ENCODE measurements around the gene RGSL1.
A peak's percentile ranks its signal among the peaks of the same experiment; 100 is the strongest.

RGSL1 gene

GRCh38 chr1:182595641-182596240 lies 145.8 kb downstream of the RGSL1 start:
- peak; percentile 81 for DNase-seq

- DNase-seq, result no peak
Observed at GRCh38 chr1:182596934-182597333, 147.0 kb downstream of the RGSL1 start.

GRCh38 chr1:182598296-182598695 lies 148.3 kb downstream of the RGSL1 start:
- no peak for DNase-seq

- DNase-seq, result peak; percentile 76
Observed at GRCh38 chr1:182599339-182599738, 149.4 kb downstream of the RGSL1 start.

- no peak for DNase-seq
Observed at GRCh38 chr1:182600036-182600713, 150.2 kb downstream of the RGSL1 start.

GRCh38 chr1:182600745-182601415 lies 150.9 kb downstream of the RGSL1 start:
- no peak for DNase-seq

- peak; percentile 84 for DNase-seq
Observed at GRCh38 chr1:182601416-182601786, 151.5 kb downstream of the RGSL1 start.

- DNase-seq, result no peak
Observed at GRCh38 chr1:182601913-182602312, 152.0 kb downstream of the RGSL1 start.

- DNase-seq, result no peak
Observed at GRCh38 chr1:182602935-182603645, 153.1 kb downstream of the RGSL1 start.

- DNase-seq, result peak; percentile 64
Observed at GRCh38 chr1:182603646-182604174, 153.8 kb downstream of the RGSL1 start.

- DNase-seq, result peak; percentile 96
Observed at GRCh38 chr1:182604175-182605164, 154.5 kb downstream of the RGSL1 start, which contains the start of gene RGS16. TSS of gene RGS16 (minus strand) at chr1:182604389. CDS start at chr1:182604259, 130 bp downstream.

- no peak for DNase-seq
Observed at GRCh38 chr1:182607566-182607965, 157.6 kb downstream of the RGSL1 start.

- no peak for DNase-seq
Observed at GRCh38 chr1:182608236-182608635, 158.3 kb downstream of the RGSL1 start.

- no peak for DNase-seq
Observed at GRCh38 chr1:182608845-182609610, 159.1 kb downstream of the RGSL1 start.
